Skeletal muscle satellite cell (primary cell): ENCODE data around the gene PATJ.
"Not testable (repeated sequence)": the region's sequence is repeated elsewhere in the genome, so short reads cannot be mapped to it uniquely, and the experiment has no call there.

Source experiments
- H3K27me3 ChIP-seq: 2 replicates; pipeline ENCODE4 v1.7.0; 2013; ENCODE audit warnings: low read length; ENCODE audit not compliant: control insufficient read depth, insufficient read depth
- H3K36me3 ChIP-seq: 2 replicates; pipeline ENCODE4 v1.7.0; 2013; ENCODE audit warnings: mild to moderate bottlenecking, control low read depth, low read length; ENCODE audit not compliant: insufficient read depth
- H3K4me1 ChIP-seq: 2 replicates; pipeline ENCODE4 v1.7.0; 2013; ENCODE audit warnings: low read length; ENCODE audit not compliant: control insufficient read depth, insufficient read depth
- H3K4me2 ChIP-seq: 2 replicates; pipeline ENCODE4 v1.7.0; 2013; ENCODE audit warnings: mild to moderate bottlenecking, low read length
- H3K4me3 ChIP-seq: 2 replicates; pipeline ENCODE4 v1.7.0; 2013; ENCODE audit warnings: low read length
- H3K9ac ChIP-seq: 2 replicates; pipeline ENCODE4 v1.7.0; 2013; ENCODE audit warnings: mild to moderate bottlenecking, low read depth, low read length, moderate library complexity
- H3K9me3 ChIP-seq: replicated peaks from 2 replicates; pipeline ENCODE4 v1.7.0; 2013; ENCODE audit warnings: mild to moderate bottlenecking, control low read depth, low read length

Gene PATJ

GRCh38 chr1:61956016-61956645, 213.9 kb downstream of the PATJ start:
- Histone ChIP-seq H3K27me3 (no peaks in the 10 kb centered on the region), H3K4me1 (no peaks in the 10 kb centered on the region), H3K4me2 (no peak overlapping the region), H3K9me3 (no peaks in the 10 kb centered on the region), H3K36me3 (no peaks in the 10 kb centered on the region), H3K4me3 (no peak overlapping the region), H3K9ac (no peak overlapping the region)

- Histone ChIP-seq H3K9me3 (no peaks in the 10 kb centered on the region), H3K9ac (no peak overlapping the region), H3K36me3 (no peaks in the 10 kb centered on the region), H3K4me3 (no peak overlapping the region), H3K4me1 (no peaks in the 10 kb centered on the region), H3K27me3 (no peaks in the 10 kb centered on the region), H3K4me2 (no peak overlapping the region)
Observed at GRCh38 chr1:61956784-61957183, 214.5 kb downstream of the PATJ start.

GRCh38 chr1:61961009-61961408, 218.7 kb downstream of the PATJ start:
- Histone ChIP-seq H3K4me1 (no peaks in the 10 kb centered on the region), H3K9ac (no peak overlapping the region), H3K36me3 (no peaks in the 10 kb centered on the region), H3K27me3 (no peaks in the 10 kb centered on the region), H3K4me3 (no peak overlapping the region), H3K4me2 (no peak overlapping the region), H3K9me3 (no peaks in the 10 kb centered on the region)

- no peaks in the 10 kb centered on the region for H3K36me3 ChIP-seq
- H3K4me2 ChIP-seq, result no peak overlapping the region
- no peak overlapping the region for H3K4me3 ChIP-seq
- no peaks in the 10 kb centered on the region for H3K4me1 ChIP-seq
- H3K9me3 ChIP-seq, result no peaks in the 10 kb centered on the region
- H3K27me3 ChIP-seq, result no peaks in the 10 kb centered on the region
- no peak overlapping the region for H3K9ac ChIP-seq
Observed at GRCh38 chr1:61962631-61963030, 220.4 kb downstream of the PATJ start.

GRCh38 chr1:61966450-61967225, 224.4 kb downstream of the PATJ start:
- H3K27me3 ChIP-seq, H3K9ac ChIP-seq, H3K9me3 ChIP-seq, H3K4me3 ChIP-seq, H3K36me3 ChIP-seq, H3K4me1 ChIP-seq, H3K4me2 ChIP-seq: not testable (repeated sequence)

GRCh38 chr1:61967750-61968149, 225.5 kb downstream of the PATJ start:
- Histone ChIP-seq H3K9ac (no peak overlapping the region), H3K4me1 (no peaks in the 10 kb centered on the region), H3K4me2 (no peak overlapping the region), H3K4me3 (no peak overlapping the region), H3K36me3 (no peaks in the 10 kb centered on the region), H3K27me3 (no peaks in the 10 kb centered on the region), H3K9me3 (no peaks in the 10 kb centered on the region)

- no peaks in the 10 kb centered on the region for H3K27me3 ChIP-seq
- no peak overlapping the region for H3K4me3 ChIP-seq
- no peaks in the 10 kb centered on the region for H3K4me1 ChIP-seq
- no peak overlapping the region for H3K9ac ChIP-seq
- H3K36me3 ChIP-seq, result no peaks in the 10 kb centered on the region
- no peak overlapping the region for H3K4me2 ChIP-seq
- no peaks in the 10 kb centered on the region for H3K9me3 ChIP-seq
Observed at GRCh38 chr1:61968869-61969268, 226.6 kb downstream of the PATJ start.

GRCh38 chr1:61973100-61973837, 231.0 kb downstream of the PATJ start:
- no peaks in the 10 kb centered on the region for H3K36me3 ChIP-seq
- H3K27me3 ChIP-seq, result no peaks in the 10 kb centered on the region
- H3K9me3 ChIP-seq, result no peaks in the 10 kb centered on the region
- H3K9ac ChIP-seq, result no peak overlapping the region
- no peaks in the 10 kb centered on the region for H3K4me1 ChIP-seq
- H3K4me2 ChIP-seq, result no peak overlapping the region
- no peak overlapping the region for H3K4me3 ChIP-seq

- Histone ChIP-seq H3K4me2 (no peak overlapping the region), H3K4me3 (no peak overlapping the region), H3K9me3 (no peaks in the 10 kb centered on the region), H3K27me3 (no peaks in the 10 kb centered on the region), H3K9ac (no peak overlapping the region), H3K36me3 (no peaks in the 10 kb centered on the region), H3K4me1 (no peaks in the 10 kb centered on the region)
Observed at GRCh38 chr1:61975638-61976037, 233.4 kb downstream of the PATJ start.

GRCh38 chr1:61976566-61976965, 234.3 kb downstream of the PATJ start:
- Histone ChIP-seq H3K9me3 (no peaks in the 10 kb centered on the region), H3K9ac (no peak overlapping the region), H3K36me3 (no peaks in the 10 kb centered on the region), H3K27me3 (no peaks in the 10 kb centered on the region), H3K4me1 (no peaks in the 10 kb centered on the region), H3K4me3 (no peak overlapping the region), H3K4me2 (no peak overlapping the region)

- Histone ChIP-seq H3K27me3 (no peaks in the 10 kb centered on the region), H3K36me3 (no peaks in the 10 kb centered on the region), H3K4me2 (no peak overlapping the region), H3K9me3 (no peaks in the 10 kb centered on the region), H3K4me1 (no peaks in the 10 kb centered on the region), H3K9ac (no peak overlapping the region), H3K4me3 (no peak overlapping the region)
Observed at GRCh38 chr1:61978796-61979195, 236.5 kb downstream of the PATJ start.
